Inferior parietal cortex (tissue), 1 donor: Measurements from ENCODE around the gene ESPNL.

Experiments
- DNase-seq: peaks from one replicate; pipeline ENCODE4 v3.0.0-alpha.2; 2016; ENCODE audit errors: extremely low spot score

The ESPNL gene

GRCh38 chr2:238075397-238075796 lies 24.7 kb upstream of the ESPNL start:
- no peak for DNase-seq

- DNase-seq: no peak
These were observed 22.8 kb upstream of the ESPNL start for GRCh38 chr2:238077292-238077691.

GRCh38 chr2:238079874-238080327 lies 20.2 kb upstream of the ESPNL start:
- DNase-seq: no peak

- no peak for DNase-seq
These were observed 19.6 kb upstream of the ESPNL start for GRCh38 chr2:238080518-238080917.

GRCh38 chr2:238081150-238081549 lies 19.0 kb upstream of the ESPNL start:
- DNase-seq: no peak

GRCh38 chr2:238081561-238081960 lies 18.6 kb upstream of the ESPNL start:
- no peak for DNase-seq

- DNase-seq: no peak
These were observed 18.0 kb upstream of the ESPNL start for GRCh38 chr2:238082151-238082550.

- DNase-seq: no peak
These were observed 17.3 kb upstream of the ESPNL start for GRCh38 chr2:238082827-238083226.

- DNase-seq: no peak
These were observed 16.2 kb upstream of the ESPNL start for GRCh38 chr2:238083919-238084318.

GRCh38 chr2:238084761-238085160 lies 15.4 kb upstream of the ESPNL start:
- no peak for DNase-seq

GRCh38 chr2:238085899-238086298 lies 14.2 kb upstream of the ESPNL start:
- DNase-seq: no peak

GRCh38 chr2:238087211-238087610 lies 12.9 kb upstream of the ESPNL start:
- no peak for DNase-seq

GRCh38 chr2:238090887-238091286 lies 9.3 kb upstream of the ESPNL start:
- DNase-seq: no peak

- no peak for DNase-seq
These were observed 8.6 kb upstream of the ESPNL start for GRCh38 chr2:238091436-238092060.

GRCh38 chr2:238092486-238093035 lies 7.6 kb upstream of the ESPNL start:
- DNase-seq: no peak

- DNase-seq: no peak
These were observed 6.7 kb upstream of the ESPNL start for GRCh38 chr2:238093181-238094140.

GRCh38 chr2:238094438-238095022 lies 5.6 kb upstream of the ESPNL start:
- no peak for DNase-seq

- no peak for DNase-seq
These were observed 5.0 kb upstream of the ESPNL start for GRCh38 chr2:238095143-238095542.

GRCh38 chr2:238096311-238097011 lies 3.7 kb upstream of the ESPNL start:
- DNase-seq: no peak

GRCh38 chr2:238097201-238097987 lies 2.7 kb upstream of the ESPNL start:
- no peak for DNase-seq
